Bronchial epithelial cell (primary cell): ENCODE results near the gene KLHL26. TPM values are rescaled to one million over a fixed set of nuclear protein-coding genes. Genes with fewer than 3 reads are reported as not detected.

Experiments used
- DNase-seq: peaks from one replicate; pipeline ENCODE4 v3.0.0-alpha.2; 2010; ENCODE audit warnings: low read depth
- FAIRE-seq: peaks from 2 replicates; lab custom pipeline; 2011; peaks lifted over from hg19 to GRCh38; lab: Jason Lieb, UNC
- H3K27me3 ChIP-seq: 2 replicates; pipeline ENCODE4 v1.5.1; 2011; ENCODE audit warnings: low read length; ENCODE audit not compliant: control insufficient read depth, insufficient read depth
- H3K36me3 ChIP-seq: 2 replicates; pipeline ENCODE4 v1.5.1; 2011; ENCODE audit warnings: low read length; ENCODE audit not compliant: control insufficient read depth, insufficient read depth
- H3K4me3 ChIP-seq: 2 replicates; pipeline ENCODE4 v1.5.1; 2011; ENCODE audit warnings: mild to moderate bottlenecking, low read depth, low read length, control low read depth
- total RNA-seq: library from RNA; depleted of rRNA; stranded (reverse); fragments of >200 nt; gene quantifications from 2 replicates; pipeline ENCODE4 v1.2.1, GENCODE V29; 2014
- TF ChIP-seq, protein P1 (sequence below): IDR thresholded peaks from 2 replicates; pipeline ENCODE4 v1.5.1; 2011; ENCODE audit warnings: mild to moderate bottlenecking, moderate library complexity, low read length, control low read depth, inconsistent platforms; ENCODE audit not compliant: insufficient read depth, severe bottlenecking

KLHL26 gene
- total RNA-seq, 1 donor from 2014 or later, result 3.2 TPM

DNA sequence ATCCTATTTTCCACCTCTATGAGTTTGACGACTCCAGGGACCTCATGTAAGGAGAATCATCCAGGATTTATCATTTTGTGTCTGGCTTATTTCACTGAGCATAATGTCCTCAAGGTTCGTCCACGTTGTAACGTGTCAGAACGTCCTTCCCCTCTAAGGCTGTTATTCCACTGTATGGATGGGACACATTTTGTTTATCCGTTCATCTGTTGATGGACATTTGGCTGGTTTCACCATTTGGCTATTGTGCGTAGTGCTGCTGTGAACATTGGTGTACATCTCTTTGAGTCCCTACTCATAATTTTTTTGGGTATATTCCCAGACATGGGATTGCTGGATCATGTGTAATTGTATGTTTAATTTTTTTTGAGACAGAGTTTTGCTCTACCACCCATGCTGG lies 68.1 kb downstream of the KLHL26 start:
- Histone ChIP-seq H3K4me3 (no peak overlapping the region), H3K36me3 (no peaks in the 10 kb centered on the region), H3K27me3 (no peaks in the 10 kb centered on the region)
- FAIRE-seq, result peak; percentile 62
- DNase-seq, result no peak
- TF ChIP-seq, protein P1, sequence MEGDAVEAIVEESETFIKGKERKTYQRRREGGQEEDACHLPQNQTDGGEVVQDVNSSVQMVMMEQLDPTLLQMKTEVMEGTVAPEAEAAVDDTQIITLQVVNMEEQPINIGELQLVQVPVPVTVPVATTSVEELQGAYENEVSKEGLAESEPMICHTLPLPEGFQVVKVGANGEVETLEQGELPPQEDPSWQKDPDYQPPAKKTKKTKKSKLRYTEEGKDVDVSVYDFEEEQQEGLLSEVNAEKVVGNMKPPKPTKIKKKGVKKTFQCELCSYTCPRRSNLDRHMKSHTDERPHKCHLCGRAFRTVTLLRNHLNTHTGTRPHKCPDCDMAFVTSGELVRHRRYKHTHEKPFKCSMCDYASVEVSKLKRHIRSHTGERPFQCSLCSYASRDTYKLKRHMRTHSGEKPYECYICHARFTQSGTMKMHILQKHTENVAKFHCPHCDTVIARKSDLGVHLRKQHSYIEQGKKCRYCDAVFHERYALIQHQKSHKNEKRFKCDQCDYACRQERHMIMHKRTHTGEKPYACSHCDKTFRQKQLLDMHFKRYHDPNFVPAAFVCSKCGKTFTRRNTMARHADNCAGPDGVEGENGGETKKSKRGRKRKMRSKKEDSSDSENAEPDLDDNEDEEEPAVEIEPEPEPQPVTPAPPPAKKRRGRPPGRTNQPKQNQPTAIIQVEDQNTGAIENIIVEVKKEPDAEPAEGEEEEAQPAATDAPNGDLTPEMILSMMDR, result no peak

DNA sequence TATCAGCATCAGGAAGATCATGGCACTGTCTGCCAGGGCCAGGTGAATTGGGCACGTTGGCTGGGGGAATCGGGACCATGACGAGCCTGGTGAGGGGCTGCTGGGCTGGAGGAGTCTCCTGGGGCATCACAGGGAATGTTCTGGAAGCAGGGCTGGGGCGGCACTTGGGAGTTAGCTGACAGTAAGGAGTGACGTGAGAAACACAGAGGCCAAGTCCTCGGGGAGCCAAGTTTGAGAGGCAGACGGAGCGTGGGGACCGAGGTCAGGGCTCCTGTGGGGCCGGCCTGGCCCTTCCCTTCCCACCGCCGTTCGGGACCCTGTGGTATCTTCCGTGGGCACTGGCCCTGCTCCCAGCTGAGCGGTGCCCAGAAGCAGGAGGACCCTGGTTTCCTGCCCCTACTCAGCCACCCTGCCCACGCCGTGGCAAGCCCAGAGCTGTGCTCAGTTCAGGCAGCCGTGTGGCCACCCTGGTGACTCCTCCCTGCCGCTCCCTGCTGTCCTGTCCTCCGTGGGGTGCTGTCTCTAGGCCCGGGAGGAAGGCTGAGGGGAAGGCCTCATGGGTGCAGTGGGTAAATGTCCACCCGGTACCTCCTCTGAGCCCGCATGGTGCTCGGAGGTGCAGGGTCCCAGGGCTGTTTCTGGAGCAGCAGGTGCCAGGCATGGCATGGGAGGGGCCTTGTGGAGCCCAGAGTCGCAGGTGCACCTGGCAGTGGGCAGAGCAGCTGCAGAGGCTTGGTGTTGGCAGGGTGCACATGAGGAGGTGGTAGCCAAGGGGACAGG lies 71.8 kb downstream of the KLHL26 start:
- TF ChIP-seq, protein P1, result no peak
- FAIRE-seq, result no peak
- no peaks in the 10 kb centered on the region for H3K27me3 ChIP-seq
- no peaks in the 10 kb centered on the region for H3K36me3 ChIP-seq
- no peak overlapping the region for H3K4me3 ChIP-seq
- DNase-seq, result no peak

DNA sequence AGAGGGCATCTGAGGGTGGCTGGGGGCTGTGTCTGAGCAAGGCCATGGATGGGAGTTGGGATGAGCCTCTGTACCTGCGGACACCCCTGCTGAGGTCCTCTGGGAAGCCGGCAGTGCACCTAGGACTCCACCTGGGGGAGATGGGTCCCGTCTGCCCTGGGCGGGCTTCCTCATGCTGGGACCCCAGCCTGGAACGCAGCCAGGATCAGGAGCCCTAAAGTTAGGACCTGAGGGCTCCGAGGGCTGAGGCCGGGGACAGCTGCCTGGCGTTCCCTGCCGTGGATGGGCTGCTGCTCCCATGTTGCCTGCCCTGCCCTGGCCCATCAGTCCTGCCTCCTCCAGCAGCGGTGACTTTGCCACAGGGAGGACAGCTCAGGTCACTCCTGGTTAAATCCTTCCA lies 72.7 kb downstream of the KLHL26 start:
- TF ChIP-seq, protein P1, result no peak
- H3K27me3 ChIP-seq, result no peaks in the 10 kb centered on the region
- no peak overlapping the region for H3K4me3 ChIP-seq
- H3K36me3 ChIP-seq, result no peaks in the 10 kb centered on the region
- FAIRE-seq, result no peak
- DNase-seq, result no peak

DNA sequence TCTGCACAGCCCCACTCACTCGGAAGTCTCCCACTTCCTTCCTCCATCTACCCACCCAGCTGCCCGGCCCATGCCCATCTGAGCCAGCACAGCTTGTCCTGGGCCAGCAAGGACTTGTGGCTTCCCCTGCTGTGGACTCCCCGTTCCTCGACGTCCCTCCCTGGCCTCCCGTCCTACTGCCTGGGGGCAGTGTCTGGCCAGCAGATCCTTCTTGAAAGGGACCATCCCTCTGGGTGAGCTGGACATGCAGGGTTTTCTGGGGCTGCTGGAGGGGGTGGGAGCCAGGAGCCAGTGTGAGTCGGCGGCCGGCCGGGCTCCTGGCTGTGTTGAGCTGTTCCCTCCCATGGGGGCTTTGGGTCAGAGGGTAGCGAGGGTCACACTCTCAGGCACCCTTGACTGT lies 73.4 kb downstream of the KLHL26 start:
- Histone ChIP-seq H3K4me3 (no peak overlapping the region), H3K27me3 (no peaks in the 10 kb centered on the region), H3K36me3 (no peaks in the 10 kb centered on the region)
- DNase-seq, result no peak
- TF ChIP-seq, protein P1, result no peak
- FAIRE-seq, result no peak

DNA sequence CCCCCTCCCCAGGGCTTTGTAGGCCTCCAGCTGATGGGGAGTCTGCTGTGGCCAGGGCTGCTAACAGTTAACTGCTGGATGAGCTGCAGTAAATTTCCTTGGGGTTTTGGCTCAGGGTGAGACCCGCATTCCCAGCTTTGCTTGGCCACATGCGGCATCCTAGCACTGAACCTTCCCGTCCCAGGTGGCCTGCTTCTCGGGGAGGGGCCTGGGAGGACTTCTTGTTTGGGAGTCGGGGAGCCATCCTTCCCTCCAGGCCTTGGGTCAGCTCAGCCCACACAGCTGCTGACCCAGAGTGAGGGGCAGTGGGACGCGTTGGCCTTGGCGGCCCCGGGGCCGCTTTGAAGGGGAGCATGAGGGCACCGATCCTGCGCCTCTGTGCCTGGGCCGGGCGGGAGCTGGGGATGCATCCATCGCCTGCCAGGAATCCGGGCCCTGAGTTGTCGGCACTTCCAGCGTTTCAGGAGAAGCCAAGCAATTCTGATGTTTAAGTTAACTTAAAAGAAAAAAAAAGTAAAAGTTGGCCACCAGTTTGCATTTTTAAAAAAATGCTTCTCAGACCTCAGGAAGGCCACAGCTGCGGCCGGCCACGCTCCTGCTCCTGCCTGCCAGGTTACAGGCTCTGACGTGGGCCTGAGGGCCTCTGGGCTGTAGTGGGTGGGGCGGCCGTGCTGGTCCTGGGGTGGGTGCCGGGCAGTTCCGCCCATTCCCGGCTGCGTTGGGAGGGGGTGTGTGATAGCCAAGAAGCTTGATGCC lies 74.3 kb downstream of the KLHL26 start:
- TF ChIP-seq, protein P1, result no peak
- Histone ChIP-seq H3K27me3 (no peaks in the 10 kb centered on the region), H3K36me3 (no peaks in the 10 kb centered on the region), H3K4me3 (no peak overlapping the region)
- FAIRE-seq (no peak), DNase-seq (no peak)
